Astrocyte of the cerebellum (primary cell): Measurements from ENCODE around the gene TSPEAR.

Experiments
- DNase-seq: peaks from one replicate; pipeline ENCODE4 v3.0.0-alpha.2; 2011; ENCODE audit warnings: low read depth
- H3K4me3 ChIP-seq: 2 replicates; pipeline ENCODE4 v1.5.1; 2011; ENCODE audit warnings: mild to moderate bottlenecking, low read depth, low read length, moderate library complexity
- CTCF ChIP-seq: IDR thresholded peaks from 2 replicates; pipeline ENCODE4 v1.5.1; 2012; ENCODE audit warnings: low read length, low read depth, moderate library complexity, mild to moderate bottlenecking; ENCODE audit errors: missing control alignments
- in situ Hi-C: cut with HindIII; loops from 2 replicates; pipeline ENCODE4 v1.10.0; 2017; ENCODE audit warnings: low sequenced_read_pairs

Gene TSPEAR

GRCh38 chr21:44736291-44737004 lies 25.1 kb upstream of the TSPEAR start:
- DNase-seq = no peak
- no peak for TF ChIP-seq CTCF
- in situ Hi-C loops = no loop called here
- no peak overlapping the region for H3K4me3 ChIP-seq

GRCh38 chr21:44735821-44736220 lies 24.4 kb upstream of the TSPEAR start:
- H3K4me3 ChIP-seq = no peak overlapping the region
- no peak for TF ChIP-seq CTCF
- in situ Hi-C loops = no loop called here
- no peak for DNase-seq

- no peak for TF ChIP-seq CTCF
- DNase-seq = no peak
- no peak overlapping the region for H3K4me3 ChIP-seq
- in situ Hi-C loops = no loop called here
These were observed 23.5 kb upstream of the TSPEAR start for GRCh38 chr21:44734841-44735240.

- DNase-seq = no peak
- in situ Hi-C loops = no loop called here
- H3K4me3 ChIP-seq = no peak overlapping the region
- no peak for TF ChIP-seq CTCF
These were observed 22.8 kb upstream of the TSPEAR start for GRCh38 chr21:44734026-44734745.

- no peak overlapping the region for H3K4me3 ChIP-seq
- DNase-seq = no peak
- in situ Hi-C loops = no loop called here
- no peak for TF ChIP-seq CTCF
These were observed 21.6 kb upstream of the TSPEAR start for GRCh38 chr21:44732956-44733355.

- DNase-seq = no peak
- TF ChIP-seq CTCF = no peak
- in situ Hi-C loops = no loop called here
- H3K4me3 ChIP-seq = no peak overlapping the region
These were observed 20.9 kb upstream of the TSPEAR start for GRCh38 chr21:44732263-44732662.
